IMR-90 (cell line): Measurements from ENCODE around the gene KAT2B. TPM values are rescaled to one million over a fixed set of nuclear protein-coding genes. Genes with fewer than 3 reads are reported as not detected.

Experiments used
- ATAC-seq: fragments of 200-7000 bp; cut with Tn5 transposase; 2 replicates; pipeline ENCODE4 v1.9.1; 2020; ENCODE audit warnings: low read depth, mild to moderate bottlenecking, moderate library complexity
- BruUV-seq: library from RNA; stranded (reverse); fragments of 400-500 nt; replicated peaks from 2 replicates; lab custom pipeline; 2021; lab: Mats Ljungman, UMichigan
- CTCF ChIA-PET: fragments of 300-600 bp; formaldehyde crosslinking; extraction: SDS; loops from one replicate; lab custom pipeline; 2021; ENCODE audit warnings: antibody characterized with exemption; lab: Yijun Ruan, JAX
- POLR2A ChIA-PET: fragments of 300-600 bp; sonication (Branson Sonifier 250); formaldehyde crosslinking; loops from one replicate; lab custom pipeline; 2022; ENCODE audit warnings: antibody characterized with exemption; ENCODE audit not compliant: unreplicated experiment; lab: Charles Lee
- DNase-seq: peaks from one replicate; pipeline ENCODE4 v3.0.0; 2013
- H2AFZ ChIP-seq: replicated peaks from 2 replicates; pipeline ENCODE3; 2013; ENCODE audit warnings: low read length, mild to moderate bottlenecking; ENCODE audit not compliant: poor library complexity
- H2AK5ac ChIP-seq: 2 replicates; pipeline ENCODE4 v1.6.1; 2013; ENCODE audit warnings: low read depth, low read length, inconsistent platforms
- H2AK9ac ChIP-seq: replicated peaks from 2 replicates; pipeline ENCODE3; 2013; ENCODE audit warnings: mild to moderate bottlenecking, low read depth, low read length, moderate library complexity; ENCODE audit not compliant: poor library complexity
- H2BK120ac ChIP-seq: 2 replicates; pipeline ENCODE4 v1.6.1; 2013; ENCODE audit warnings: low read depth, low read length, inconsistent platforms
- H2BK15ac ChIP-seq: 3 replicates; pipeline ENCODE4 v1.6.1; 2013; ENCODE audit warnings: low read depth, low read length, inconsistent platforms
- H2BK20ac ChIP-seq: 2 replicates; pipeline ENCODE4 v1.6.1; 2013; ENCODE audit warnings: low read depth, mild to moderate bottlenecking, inconsistent platforms, low read length, moderate library complexity
- H2BK5ac ChIP-seq: 2 replicates; pipeline ENCODE4 v1.6.1; 2013; ENCODE audit warnings: mild to moderate bottlenecking, low read depth, low read length, inconsistent platforms; ENCODE audit not compliant: poor library complexity, severe bottlenecking
- H3K14ac ChIP-seq: replicated peaks from 2 replicates; pipeline ENCODE4 v1.6.1; 2013; ENCODE audit warnings: low read depth, low read length, inconsistent platforms
- H3K18ac ChIP-seq: 2 replicates; pipeline ENCODE4 v1.6.1; 2013; ENCODE audit warnings: low read depth, low read length, control low read depth
- H3K23ac ChIP-seq: 2 replicates; pipeline ENCODE4 v1.6.1; 2013; ENCODE audit warnings: low read depth, low read length, inconsistent platforms
- H3K27ac ChIP-seq: 2 replicates; pipeline ENCODE4 v1.5.1; 2013; ENCODE audit warnings: mild to moderate bottlenecking, control low read depth, low read length; ENCODE audit not compliant: insufficient read depth
- H3K27me3 ChIP-seq: 2 replicates; pipeline ENCODE4 v1.6.1; 2013; ENCODE audit warnings: low read length; ENCODE audit not compliant: control insufficient read depth, insufficient read depth
- H3K36me3 ChIP-seq: 2 replicates; pipeline ENCODE4 v1.6.1; 2013; ENCODE audit warnings: low read length, mixed read lengths; ENCODE audit not compliant: control insufficient read depth, insufficient read depth
- H3K4ac ChIP-seq: 2 replicates; pipeline ENCODE4 v1.6.1; 2013; ENCODE audit warnings: low read depth, low read length, inconsistent platforms
- H3K4me1 ChIP-seq: 2 replicates; pipeline ENCODE4 v1.6.1; 2013; ENCODE audit warnings: low read length, mixed read lengths; ENCODE audit not compliant: control insufficient read depth, insufficient read depth
- H3K4me2 ChIP-seq: 2 replicates; pipeline ENCODE4 v1.6.1; 2013; ENCODE audit warnings: low read depth, mild to moderate bottlenecking, control low read depth, low read length, moderate library complexity
- H3K4me3 ChIP-seq: 2 replicates; pipeline ENCODE4 v1.5.1; 2013; ENCODE audit warnings: low read depth, mild to moderate bottlenecking, control low read depth, low read length, moderate library complexity; ENCODE audit not compliant: insufficient read depth
- H3K56ac ChIP-seq: 2 replicates; pipeline ENCODE4 v1.6.1; 2013; ENCODE audit warnings: low read length, inconsistent platforms; ENCODE audit not compliant: insufficient read depth; ENCODE audit errors: extremely low read depth
- H3K79me1 ChIP-seq, 2 experiments: 2 replicates each; pipeline ENCODE4 v1.6.1; 2013; ENCODE audit warnings: low read length in 2 of 2, inconsistent platforms in 1 of 2, low read depth in 1 of 2
- H3K9ac ChIP-seq: 2 replicates; pipeline ENCODE4 v1.6.1; 2013; ENCODE audit warnings: low read depth, low read length, control low read depth
- H3K9me1 ChIP-seq: 2 replicates; pipeline ENCODE4 v1.6.1; 2013; ENCODE audit warnings: low read length, inconsistent platforms; ENCODE audit not compliant: insufficient read depth
- H3K9me3 ChIP-seq: 2 replicates; pipeline ENCODE4 v1.6.1; 2013; ENCODE audit warnings: low read length; ENCODE audit not compliant: control insufficient read depth, insufficient read depth
- H4K20me1 ChIP-seq: 2 replicates; pipeline ENCODE4 v1.6.1; 2013; ENCODE audit warnings: low read length, inconsistent platforms; ENCODE audit not compliant: insufficient read depth
- H4K5ac ChIP-seq: 2 replicates; pipeline ENCODE4 v1.6.1; 2013; ENCODE audit warnings: mild to moderate bottlenecking, low read depth, low read length, control low read depth
- H4K8ac ChIP-seq, 2 experiments: 2 replicates each; pipeline ENCODE4 v1.6.1; 2013; ENCODE audit warnings: low read depth in 2 of 2, low read length in 2 of 2, control low read depth in 1 of 2, inconsistent platforms in 1 of 2
- H4K91ac ChIP-seq: 2 replicates; pipeline ENCODE4 v1.6.1; 2013; ENCODE audit warnings: low read depth, low read length, inconsistent platforms; ENCODE audit not compliant: insufficient read depth
- WGBS, 2 experiments: methylation state at CpG; one replicate each; pipeline versions ENCODE4 v1.1.5 to v1.1.7; 2013; ENCODE audit warnings: missing lambda C conversion rate in 2 of 2; ENCODE audit not compliant: insufficient read length in 1 of 2; ENCODE audit errors: extremely low coverage in 2 of 2; 5-methylcytosine and 5-hydroxymethylcytosine counted together
- dilution Hi-C: fragments of 300-500 bp; cut with HindIII; formaldehyde crosslinking; loops from one replicate; pipeline ENCODE4 v1.14.3; 2018; ENCODE audit warnings: low sequenced_read_pairs; ENCODE audit not compliant: unreplicated experiment
- in situ Hi-C: fragments of 300-500 bp; cut with MboI; formaldehyde crosslinking; loops from 3 replicates; pipeline ENCODE4 v1.14.3; 2019; ENCODE audit warnings: low sequenced_read_pairs, inconsistent platforms, mixed read lengths
- intact Hi-C: fragments of 100-400 bp; cut with micrococcal nuclease; formaldehyde crosslinking; loops from 2 replicates; pipeline ENCODE4 v1.10.0; 2022
- polyA plus RNA-seq, 3 experiments: library from polyadenylated mRNA; depleted of rRNA; stranded (reverse); fragments of >200 nt; gene quantifications; 2 replicates each; pipeline ENCODE4 v1.2.3, GENCODE V29; 2012; ENCODE audit warnings: low replicate concordance in 1 of 3
- total RNA-seq: library from RNA; depleted of rRNA; stranded (reverse); fragments of >200 nt; gene quantifications from 2 replicates; pipeline ENCODE4 v1.2.3, GENCODE V29; 2012
- TF ChIP-seq, protein P1 (sequence below): fragments of 150-350 bp; IDR thresholded peaks from 2 replicates; pipeline ENCODE4 v1.6.1; 2017; ENCODE audit warnings: mild to moderate bottlenecking, antibody characterized with exemption, low read length, low read depth

The KAT2B gene
- total and polyA plus RNA-seq, 2 of the 4 experiments (the other 2 are of a cell fraction): 2.0 to 2.2 TPM

DNA sequence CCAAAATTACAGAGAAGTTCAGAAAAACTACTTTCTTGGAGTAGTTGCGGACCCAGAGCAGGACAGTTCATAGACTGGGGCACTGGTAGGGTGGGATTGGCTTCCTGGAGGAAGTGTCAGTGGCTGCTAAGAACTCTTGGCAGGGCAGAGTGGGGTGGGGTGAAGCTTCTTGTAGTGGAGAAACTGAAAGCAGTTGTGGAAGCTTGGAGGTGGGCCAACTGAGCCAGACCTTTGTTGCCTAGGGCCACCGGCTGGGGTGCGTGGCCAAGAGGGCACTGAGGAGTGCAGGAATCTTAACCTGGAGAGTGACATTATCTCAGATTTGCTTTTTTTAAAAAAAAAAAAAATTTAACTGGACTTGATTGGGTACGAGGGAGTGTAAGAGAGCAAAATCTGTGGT lies 3.1 kb downstream of the KAT2B start:
- Histone ChIP-seq H4K91ac (no peak overlapping the region), H3K4ac (no peak overlapping the region), H2BK20ac (no peak overlapping the region), H2BK120ac (no peak overlapping the region), H3K23ac (no peak overlapping the region), H3K79me1 (peaks cover 0 to 4% of the 10 kb centered on the region in 2 experiments; a peak in 2 of 4 replicates), H3K4me2 (no peak overlapping the region), H4K20me1 (peaks cover 3% of the 10 kb centered on the region), H2BK15ac (no peak overlapping the region), H2BK5ac (no peak overlapping the region), H4K5ac (no peak overlapping the region), H3K18ac (no peak overlapping the region), H2AFZ (no peak overlapping the region), H3K56ac (no peak overlapping the region), H3K14ac (no peak overlapping the region), H3K27me3 (no peaks in the 10 kb centered on the region), H3K9me3 (no peaks in the 10 kb centered on the region), H3K27ac (no peak overlapping the region), H3K9ac (no peak overlapping the region), H3K36me3 (no peaks in the 10 kb centered on the region), H2AK5ac (no peak overlapping the region), H2AK9ac (no peak overlapping the region), H3K9me1 (no peaks in the 10 kb centered on the region), H4K8ac (no peak overlapping the region), H3K4me1 (no peaks in the 10 kb centered on the region; the same call in 1 of the 2 replicates), H3K4me3 (no peak overlapping the region)
- ATAC-seq: no peak
- POLR2A ChIA-PET: no interaction called here
- 100% methylated on average over 1 of the region's 4 CpGs; no CpG with 5 or more reads in 1 of the 2 experiments for WGBS, 2 experiments
- BruUV-seq: no TSS peak
- in situ Hi-C loops: no loop called here
- no peak for DNase-seq
- CTCF ChIA-PET: no interaction called here
- dilution Hi-C loops: no loop called here
- TF ChIP-seq, protein P1, sequence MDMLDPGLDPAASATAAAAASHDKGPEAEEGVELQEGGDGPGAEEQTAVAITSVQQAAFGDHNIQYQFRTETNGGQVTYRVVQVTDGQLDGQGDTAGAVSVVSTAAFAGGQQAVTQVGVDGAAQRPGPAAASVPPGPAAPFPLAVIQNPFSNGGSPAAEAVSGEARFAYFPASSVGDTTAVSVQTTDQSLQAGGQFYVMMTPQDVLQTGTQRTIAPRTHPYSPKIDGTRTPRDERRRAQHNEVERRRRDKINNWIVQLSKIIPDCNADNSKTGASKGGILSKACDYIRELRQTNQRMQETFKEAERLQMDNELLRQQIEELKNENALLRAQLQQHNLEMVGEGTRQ: no peak
- intact Hi-C loops: loop anchor here (5.0 kb wide), 1 partner anchor 96 kb away; the partner anchor contains the start of gene RAB5A
